CD4-positive, alpha-beta T cell (primary cell): ENCODE measurements around the gene ASTN1. TPM values are rescaled to one million over a fixed set of nuclear protein-coding genes. Genes with fewer than 3 reads are reported as not detected.

ENCODE experiments used
- ATAC-seq: fragments of 200-7000 bp; cut with Tn5 transposase; one replicate; pipeline ENCODE4 v1.10.0; 2022; ENCODE audit warnings: mild to moderate bottlenecking; ENCODE audit not compliant: poor library complexity
- CTCF ChIA-PET: fragments of 350-600 bp; sonication (Branson Sonifier 250); formaldehyde crosslinking; loops from one replicate; lab custom pipeline; 2021; ENCODE audit warnings: antibody characterized with exemption, inconsistent platforms; lab: Charles Lee
- POLR2A ChIA-PET: fragments of 350-600 bp; sonication (Branson Sonifier 250); formaldehyde crosslinking; loops from one replicate; lab custom pipeline; 2021; ENCODE audit warnings: antibody characterized with exemption, inconsistent platforms; lab: Charles Lee
- DNase-seq, 14 experiments: peaks; one replicate each; pipeline ENCODE4 v3.0.0-alpha.2; 2013 to 2020; ENCODE audit warnings: mixed read lengths in 2 of 14
- H3K27ac ChIP-seq, 2 donors: one replicate each; pipeline versions ENCODE4 v1.5.1 to v1.7.0; 2013; ENCODE audit warnings: low read length in 2 of 2, low read depth in 1 of 2, mild to moderate bottlenecking in 1 of 2
- H3K27me3 ChIP-seq, 2 experiments: 1 replicate in 1 of 2; 2 replicates in 1 of 2; pipeline versions ENCODE4 v1.6.1 to v1.7.0; 2013; ENCODE audit warnings: low read length in 2 of 2, control low read depth in 1 of 2, mild to moderate bottlenecking in 1 of 2, moderate library complexity in 1 of 2; ENCODE audit not compliant: insufficient read depth in 2 of 2, control insufficient read depth in 1 of 2
- H3K36me3 ChIP-seq: one replicate; pipeline ENCODE4 v1.6.1; 2013; ENCODE audit warnings: low read length, control low read depth; ENCODE audit not compliant: insufficient read depth
- H3K4me1 ChIP-seq: one replicate; pipeline ENCODE4 v1.6.1; 2013; ENCODE audit warnings: low read length, control low read depth; ENCODE audit not compliant: insufficient read depth
- H3K4me3 ChIP-seq: one replicate; pipeline ENCODE4 v1.5.1; 2013; ENCODE audit warnings: mild to moderate bottlenecking, low read length, moderate library complexity
- H3K9me3 ChIP-seq, 2 experiments: 1 replicate in 1 of 2; 2 replicates in 1 of 2; pipeline versions ENCODE4 v1.6.1 to v1.7.0; 2013; ENCODE audit warnings: low read length in 2 of 2, mild to moderate bottlenecking in 2 of 2, control low read depth in 1 of 2, moderate library complexity in 1 of 2; ENCODE audit not compliant: control insufficient read depth in 1 of 2, insufficient read depth in 1 of 2
- H3K27ac Mint-ChIP-seq: one replicate; pipeline ENCODE4 v1.8.0; 2020; ENCODE audit warnings: mixed read lengths
- H3K27me3 Mint-ChIP-seq: one replicate; pipeline ENCODE4 v1.8.0; 2021; ENCODE audit warnings: mixed read lengths
- H3K36me3 Mint-ChIP-seq: one replicate; pipeline ENCODE4 v1.8.0; 2021; ENCODE audit warnings: low read depth, mixed read lengths
- H3K4me1 Mint-ChIP-seq: one replicate; pipeline ENCODE4 v1.8.0; 2021; ENCODE audit warnings: low read depth, mixed read lengths
- H3K4me3 Mint-ChIP-seq: one replicate; pipeline ENCODE4 v1.8.0; 2020; ENCODE audit warnings: mild to moderate bottlenecking, mixed read lengths
- H3K9me3 Mint-ChIP-seq: one replicate; pipeline ENCODE4 v1.8.0; 2020; ENCODE audit warnings: mixed read lengths
- CTCF ChIP-seq: fragments of 200-600 bp; IDR thresholded peaks from one replicate; pipeline ENCODE4 v1.8.0; 2022; ENCODE audit warnings: antibody characterized with exemption, mild to moderate bottlenecking
- intact Hi-C, 2 experiments: fragments of 100-400 bp; cut with DNase I in 1 of 2; cut with micrococcal nuclease in 1 of 2; formaldehyde crosslinking; loops; one replicate each; pipeline versions ENCODE4 v1.15.1 to v1.9.0; 2023 to 2025; cut with DNase I, micrococcal nuclease
- total RNA-seq, 174 experiments: library from RNA in 2 of 174; stranded (reverse) in 2 of 174; gene quantifications; one replicate each; pipeline ENCODE4 v1.2.3 and lab custom pipeline; 2021 to 2026

The ASTN1 gene
- total RNA-seq, 2 experiments from 2014 or later: not detected

GRCh38 chr1:176839216-176839615, 325.3 kb downstream of the ASTN1 start:
- TF ChIP-seq CTCF: no peak
- Histone ChIP-seq H3K4me3 (no peak overlapping the region), H3K36me3 (no peaks in the 10 kb centered on the region), H3K27ac (no peak overlapping the region), H3K4me1 (no peaks in the 10 kb centered on the region), H3K27me3 (peaks cover 0 to 2% of the 10 kb centered on the region in 2 experiments), H3K9me3 (no peaks in the 10 kb centered on the region)
- ChIA-PET CTCF (no interaction called here), POLR2A (no interaction called here)
- no peak for DNase-seq
- H3K27ac Mint-ChIP-seq: no peak overlapping the region
- no peaks in the 10 kb centered on the region for H3K9me3 Mint-ChIP-seq
- H3K4me1 Mint-ChIP-seq: no peaks in the 10 kb centered on the region
- no peaks in the 10 kb centered on the region for H3K36me3 Mint-ChIP-seq
- H3K27me3 Mint-ChIP-seq: peaks cover 10% of the 10 kb centered on the region
- H3K4me3 Mint-ChIP-seq: no peak overlapping the region
- intact Hi-C loops: no loop called here
- ATAC-seq: no peak

GRCh38 chr1:176838276-176838995, 326.1 kb downstream of the ASTN1 start:
- CTCF ChIA-PET: no interaction called here
- no peak for TF ChIP-seq CTCF
- Mint-ChIP-seq H3K27ac (no peak overlapping the region), H3K4me1 (no peaks in the 10 kb centered on the region), H3K27me3 (peaks cover 7% of the 10 kb centered on the region), H3K36me3 (no peaks in the 10 kb centered on the region), H3K9me3 (no peaks in the 10 kb centered on the region), H3K4me3 (no peak overlapping the region)
- DNase-seq: no peak
- POLR2A ChIA-PET: no interaction called here
- Histone ChIP-seq H3K9me3 (no peaks in the 10 kb centered on the region), H3K4me3 (no peak overlapping the region), H3K27ac (no peak overlapping the region), H3K36me3 (no peaks in the 10 kb centered on the region), H3K27me3 (peaks cover 0 to 2% of the 10 kb centered on the region in 2 experiments), H3K4me1 (no peaks in the 10 kb centered on the region)
- no peak for ATAC-seq
- intact Hi-C loops: no loop called here

DNA sequence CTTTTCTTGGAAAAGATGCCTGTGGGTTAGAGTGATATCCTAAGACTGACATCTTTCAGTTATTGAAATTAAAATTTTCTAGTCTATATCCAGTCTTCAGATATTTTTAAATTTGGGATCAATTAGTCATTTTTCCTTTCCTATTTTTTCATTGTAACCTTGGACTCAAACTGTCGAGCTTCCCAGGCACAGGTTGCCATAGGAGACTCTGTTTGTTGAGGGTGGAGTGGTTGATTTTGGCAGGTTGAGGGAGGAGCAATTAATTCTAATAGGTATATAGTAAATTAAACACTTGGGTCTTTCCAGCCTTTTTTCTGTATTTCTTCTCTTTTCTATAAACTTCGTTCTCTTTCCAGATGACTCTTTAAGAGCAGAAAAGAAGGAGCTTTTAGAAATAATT, 326.8 kb downstream of the ASTN1 start:
- H3K27ac Mint-ChIP-seq: no peak overlapping the region
- intact Hi-C loops: no loop called here
- DNase-seq (no peak), ATAC-seq (no peak)
- no peaks in the 10 kb centered on the region for H3K4me1 Mint-ChIP-seq
- Histone ChIP-seq H3K9me3 (no peaks in the 10 kb centered on the region), H3K27ac (no peak overlapping the region), H3K36me3 (no peaks in the 10 kb centered on the region), H3K4me1 (no peaks in the 10 kb centered on the region), H3K27me3 (peaks cover 0 to 2% of the 10 kb centered on the region in 2 experiments), H3K4me3 (no peak overlapping the region)
- CTCF ChIA-PET: interaction anchor here (0.7 kb wide), 1 partner anchor 295 kb away, joined by 3 read pairs; no protein-coding TSS in a partner anchor
- H3K27me3 Mint-ChIP-seq: peaks cover 7% of the 10 kb centered on the region
- no peaks in the 10 kb centered on the region for H3K36me3 Mint-ChIP-seq
- POLR2A ChIA-PET: no interaction called here
- no peak for TF ChIP-seq CTCF
- no peaks in the 10 kb centered on the region for H3K9me3 Mint-ChIP-seq
- no peak overlapping the region for H3K4me3 Mint-ChIP-seq
